H1 (cell line): ENCODE measurements around the gene PLEKHG5. TPM values are rescaled to one million over a fixed set of nuclear protein-coding genes. Genes with fewer than 3 reads are reported as not detected.

ENCODE experiments used
- CTCF ChIA-PET: fragments of 300-600 bp; sonication (Branson Sonifier 250); formaldehyde crosslinking; loops from one replicate; lab custom pipeline; 2021; ENCODE audit not compliant: partially characterized antibody; lab: Charles Lee
- POLR2A ChIA-PET: fragments of 300-600 bp; sonication (Branson Sonifier 250); formaldehyde crosslinking; loops from one replicate; lab custom pipeline; 2021; ENCODE audit warnings: inconsistent platforms; ENCODE audit not compliant: partially characterized antibody; lab: Charles Lee
- DNase-seq, 2 experiments: peaks; one replicate each; pipeline versions ENCODE4 v3.0.0 to v3.0.0-alpha.2; 2010 to 2022; ENCODE audit warnings: low spot score in 2 of 2, low read depth in 1 of 2, mixed read lengths in 1 of 2
- FAIRE-seq: peaks from 2 replicates; lab custom pipeline; 2011; peaks lifted over from hg19 to GRCh38; lab: Jason Lieb, UNC
- H2AFZ ChIP-seq: 2 replicates; pipeline ENCODE4 v1.8.1; 2012; ENCODE audit warnings: low read length, inconsistent platforms
- H2AK5ac ChIP-seq: 2 replicates; pipeline ENCODE4 v1.6.1; 2013; ENCODE audit warnings: low read depth, low read length
- H2BK120ac ChIP-seq: replicated peaks from 2 replicates; pipeline ENCODE3; 2013; ENCODE audit warnings: low read depth, low read length, inconsistent platforms
- H2BK12ac ChIP-seq: 2 replicates; pipeline ENCODE4 v1.6.1; 2013; ENCODE audit warnings: low read depth, low read length
- H2BK15ac ChIP-seq: 2 replicates; pipeline ENCODE4 v1.6.1; 2013; ENCODE audit warnings: low read length
- H2BK20ac ChIP-seq: 2 replicates; pipeline ENCODE4 v1.6.1; 2013; ENCODE audit warnings: low read length
- H2BK5ac ChIP-seq: 2 replicates; pipeline ENCODE4 v1.6.1; 2013; ENCODE audit warnings: low read depth, low read length
- H3K14ac ChIP-seq: 2 replicates; pipeline ENCODE4 v1.6.1; 2013; ENCODE audit warnings: inconsistent platforms; ENCODE audit not compliant: insufficient read length
- H3K18ac ChIP-seq: 2 replicates; pipeline ENCODE4 v1.6.1; 2013; ENCODE audit warnings: low read length; ENCODE audit errors: extremely low read depth
- H3K23ac ChIP-seq: 2 replicates; pipeline ENCODE4 v1.6.1; 2013; ENCODE audit warnings: inconsistent platforms; ENCODE audit not compliant: insufficient read length
- H3K23me2 ChIP-seq: 2 replicates; pipeline ENCODE4 v1.6.1; 2013; ENCODE audit warnings: low read depth, low read length
- H3K27ac ChIP-seq: 2 replicates; pipeline ENCODE4 v1.6.1; 2011; ENCODE audit warnings: low read depth, low read length, inconsistent platforms
- H3K27me3 ChIP-seq, 4 experiments: replicated peaks in 1 of 4; 1 replicate in 1 of 4; 2 replicates in 3 of 4; pipeline versions ENCODE4 v1.6.1 to v1.8.1; 2011 to 2013; ENCODE audit warnings: low read length in 3 of 4, mild to moderate bottlenecking in 3 of 4, inconsistent platforms in 2 of 4, mixed read lengths in 2 of 4, moderate library complexity in 1 of 4; ENCODE audit not compliant: control insufficient read depth in 3 of 4, insufficient read depth in 3 of 4; ENCODE audit errors: extremely low read depth in 1 of 4
- H3K36me3 ChIP-seq, 4 experiments: 2 replicates each; pipeline versions ENCODE4 v1.6.1 to v1.8.1; 2011 to 2013; ENCODE audit warnings: mild to moderate bottlenecking in 4 of 4, low read length in 3 of 4, moderate library complexity in 2 of 4, control low read depth in 1 of 4, inconsistent platforms in 1 of 4; ENCODE audit not compliant: insufficient read depth in 4 of 4, control insufficient read depth in 2 of 4
- H3K4ac ChIP-seq: replicated peaks from 2 replicates; pipeline ENCODE3; 2013; ENCODE audit warnings: low read length, low read depth, mixed read lengths, inconsistent platforms; ENCODE audit not compliant: insufficient read length
- H3K4me1 ChIP-seq, 4 experiments: replicated peaks in 1 of 4; 1 replicate in 1 of 4; 2 replicates in 3 of 4; pipeline versions ENCODE4 v1.6.1 to v1.8.1; 2011 to 2013; ENCODE audit warnings: low read length in 3 of 4, inconsistent platforms in 2 of 4, mixed read lengths in 1 of 4; ENCODE audit not compliant: insufficient read depth in 4 of 4, control insufficient read depth in 3 of 4
- H3K4me2 ChIP-seq, 2 experiments: 2 replicates each; pipeline versions ENCODE4 v1.6.1 to v1.8.1; 2011 to 2013; ENCODE audit warnings: low read depth in 2 of 2, low read length in 2 of 2, control low read depth in 1 of 2, inconsistent platforms in 1 of 2, mild to moderate bottlenecking in 1 of 2; ENCODE audit not compliant: insufficient read depth in 1 of 2
- H3K4me3 ChIP-seq, 4 experiments: fragments of 200-600, 300-600 bp in 1 of 4; sonication (generic), shearing (Covaris generic), sonication (Bioruptor Twin) in 1 of 4; 2 replicates each; pipeline versions ENCODE4 v1.5.1 to v1.8.1; 2011 to 2016; ENCODE audit warnings: low read length in 4 of 4, low read depth in 3 of 4, control low read depth in 2 of 4, inconsistent platforms in 2 of 4, mild to moderate bottlenecking in 2 of 4, mixed read lengths in 1 of 4, moderate library complexity in 1 of 4; ENCODE audit not compliant: insufficient read depth in 2 of 4; ENCODE audit errors: extremely low read depth in 1 of 4
- H3K56ac ChIP-seq: replicated peaks from 2 replicates; pipeline ENCODE3; 2013; ENCODE audit warnings: low read depth, mild to moderate bottlenecking, mixed read lengths, low read length, inconsistent platforms; ENCODE audit not compliant: insufficient read length
- H3K79me1 ChIP-seq: 2 replicates; pipeline ENCODE4 v1.6.1; 2013; ENCODE audit warnings: low read depth, low read length, control low read depth
- H3K79me2 ChIP-seq, 2 experiments: 2 replicates each; pipeline versions ENCODE4 v1.6.1 to v1.8.1; 2012 to 2013; ENCODE audit warnings: low read length in 2 of 2, mild to moderate bottlenecking in 2 of 2, inconsistent platforms in 1 of 2; ENCODE audit not compliant: insufficient read depth in 2 of 2, control insufficient read depth in 1 of 2
- H3K9ac ChIP-seq, 4 experiments: replicated peaks in 1 of 4; 1 replicate in 1 of 4; 2 replicates in 3 of 4; pipeline versions ENCODE4 v1.6.1 to v1.8.1; 2011 to 2013; ENCODE audit warnings: low read depth in 3 of 4, low read length in 3 of 4, control low read depth in 2 of 4, mild to moderate bottlenecking in 2 of 4, moderate library complexity in 2 of 4, inconsistent platforms in 1 of 4; ENCODE audit errors: extremely low read depth in 1 of 4
- H3K9me3 ChIP-seq, 2 experiments: 2 replicates each; pipeline versions ENCODE4 v1.6.1 to v1.8.1; 2012 to 2013; ENCODE audit warnings: mild to moderate bottlenecking in 2 of 2, moderate library complexity in 2 of 2, control low read depth in 1 of 2, inconsistent platforms in 1 of 2, low read depth in 1 of 2, low read length in 1 of 2, mixed read lengths in 1 of 2; ENCODE audit not compliant: insufficient read depth in 2 of 2
- H4K20me1 ChIP-seq, 2 experiments: replicated peaks in 1 of 2; 2 replicates each; pipeline versions ENCODE3 to v1.8.1; 2011 to 2013; ENCODE audit warnings: inconsistent platforms in 2 of 2, low read length in 2 of 2, mild to moderate bottlenecking in 1 of 2; ENCODE audit not compliant: insufficient read depth in 2 of 2, control insufficient read depth in 1 of 2
- H4K5ac ChIP-seq: 2 replicates; pipeline ENCODE4 v1.6.1; 2013; ENCODE audit warnings: low read length, low read depth, mixed read lengths, inconsistent platforms; ENCODE audit not compliant: insufficient read length
- H4K8ac ChIP-seq: 2 replicates; pipeline ENCODE4 v1.8.0; 2013; ENCODE audit warnings: mild to moderate bottlenecking, moderate library complexity, low read length, inconsistent platforms; ENCODE audit not compliant: insufficient read depth; ENCODE audit errors: extremely low read depth
- H4K91ac ChIP-seq: replicated peaks from 2 replicates; pipeline ENCODE3; 2013; ENCODE audit warnings: low read length, mixed read lengths, inconsistent platforms; ENCODE audit not compliant: insufficient read length
- ATF3 ChIP-seq: IDR thresholded peaks from 2 replicates; pipeline ENCODE4 v1.6.1; 2011; ENCODE audit warnings: low read depth, mild to moderate bottlenecking, low read length; ENCODE audit not compliant: insufficient read depth
- CHD1 ChIP-seq: IDR thresholded peaks from 2 replicates; pipeline ENCODE4 v1.6.1; 2012; ENCODE audit warnings: low read depth, low read length, improper control_type of control experiment
- CHD2 ChIP-seq: IDR thresholded peaks from 2 replicates; pipeline ENCODE4 v1.6.1; 2012; ENCODE audit warnings: low read length, improper control_type of control experiment
- CTBP2 ChIP-seq: IDR thresholded peaks from 2 replicates; pipeline ENCODE4 v1.7.0; 2011; ENCODE audit warnings: borderline replicate concordance, mild to moderate bottlenecking, moderate library complexity, mixed read lengths, low read length; ENCODE audit not compliant: insufficient read depth, insufficient read length
- EGR1 ChIP-seq: IDR thresholded peaks from 2 replicates; pipeline ENCODE4 v1.6.1; 2011; ENCODE audit warnings: low read depth, low read length, borderline replicate concordance
- KDM5A ChIP-seq: fragments of 200-600 bp; IDR thresholded peaks from 2 replicates; pipeline ENCODE4 v1.7.1; 2012; ENCODE audit warnings: mild to moderate bottlenecking, low read length, inconsistent platforms, mixed read lengths
- TAF1 ChIP-seq: IDR thresholded peaks from 2 replicates; pipeline ENCODE4 v1.6.1; 2011; ENCODE audit warnings: mild to moderate bottlenecking, low read depth, low read length
- TAF7 ChIP-seq: optimal IDR thresholded peaks from 2 replicates; pipeline ENCODE3; 2011; ENCODE audit warnings: low read depth, mild to moderate bottlenecking, inconsistent platforms, low read length, moderate library complexity, borderline replicate concordance
- WGBS, 2 experiments: shearing (Covaris generic) in 1 of 2; methylation state at CpG; one replicate each; pipeline versions ENCODE4 v1.1.6 to v1.1.7; 2013 to 2015; ENCODE audit warnings: low lambda C conversion rate in 2 of 2, mixed read lengths in 2 of 2, inconsistent platforms in 1 of 2, low coverage in 1 of 2, missing lambda C conversion rate in 1 of 2; ENCODE audit not compliant: insufficient replicate concordance in 2 of 2, insufficient coverage in 1 of 2, insufficient read length in 1 of 2; ENCODE audit errors: extremely low coverage in 1 of 2, missing lambda C conversion rate in 1 of 2; 5-methylcytosine and 5-hydroxymethylcytosine counted together
- polyA plus RNA-seq, 7 experiments: library from polyadenylated mRNA; depleted of rRNA in 3 of 7; stranded (reverse) in 5 of 7; unstranded in 2 of 7; fragments of >200 nt in 5 of 7; fragments of 200-250 nt in 2 of 7; gene quantifications; 1 replicate in 5 of 7; 2 replicates in 1 of 7; 4 replicates in 1 of 7; pipeline versions ENCODE4 v1.2.1 to v1.2.3, GENCODE V29; 2011 to 2013; ENCODE audit warnings: missing spikeins in 2 of 7, mixed read lengths in 2 of 7
- total RNA-seq: library from RNA; stranded (reverse); fragmentation: NEBNext Ultra II Directional; extraction: Animal tissue kit (Norgen Biotek cat#: 25700); gene quantifications from 2 replicates; pipeline ENCODE4 v1.2.1, GENCODE V29; 2021

The PLEKHG5 gene
- total and polyA plus RNA-seq, 2 of the 8 experiments (the other 6 are each of a cell fraction or from before 2014, with no cell fraction given): 10.4 to 13.8 TPM

DNA sequence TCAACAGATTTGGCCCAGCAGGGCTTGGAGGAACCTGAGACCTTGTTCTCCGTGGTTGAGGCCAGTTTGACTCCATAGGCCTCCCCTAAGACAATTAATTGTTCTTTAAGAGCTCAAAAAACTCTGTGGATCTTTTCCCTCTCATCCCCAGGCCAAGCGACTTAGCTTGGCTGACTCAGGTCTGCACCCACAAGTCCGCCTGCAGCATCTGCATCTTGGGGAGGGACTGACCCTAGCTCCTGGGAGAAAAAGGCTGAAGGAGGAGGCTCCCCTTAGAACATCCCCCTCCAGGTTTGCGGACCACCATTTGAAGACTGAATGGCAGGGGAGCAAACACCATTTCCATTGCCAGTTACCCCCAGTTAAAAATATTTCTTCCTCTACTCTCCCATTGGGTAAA, 70.2 kb downstream of the PLEKHG5 start:
- no peak overlapping the region for H3K9ac ChIP-seq
- no peak overlapping the region for H3K4me2 ChIP-seq
- no peak overlapping the region for H4K91ac ChIP-seq
- peaks cover 0 to 12% (median 0%) of the 10 kb centered on the region in 4 experiments; a peak in 1 of 8 replicates for H3K36me3 ChIP-seq
- no peak overlapping the region for H2AFZ ChIP-seq
- no peak overlapping the region for H3K18ac ChIP-seq
- H3K23me2 ChIP-seq: peaks cover 17% of the 10 kb centered on the region; the same call in 1 of the 2 replicates
- no peak overlapping the region for H2AK5ac ChIP-seq
- H3K4ac ChIP-seq: no peak overlapping the region
- H3K9me3 ChIP-seq: no peaks in the 10 kb centered on the region
- no peak overlapping the region for H2BK120ac ChIP-seq
- no peak overlapping the region for H2BK5ac ChIP-seq
- TF ChIP-seq EGR1 (no peak), KDM5A (no peak), TAF7 (no peak), CHD2 (no peak), TAF1 (no peak), CHD1 (no peak), ATF3 (no peak), CTBP2 (no peak)
- WGBS, 2 experiments: 59% methylated on average over 4 of the region's 4 CpGs; no CpG with 5 or more reads in 1 of the 2 experiments
- no peaks in the 10 kb centered on the region for H3K79me2 ChIP-seq
- no peak for DNase-seq
- H3K56ac ChIP-seq: no peak overlapping the region
- H3K79me1 ChIP-seq: no peaks in the 10 kb centered on the region
- no peak overlapping the region for H4K5ac ChIP-seq
- H3K4me1 ChIP-seq: peaks cover 0 to 30% (median 11%) of the 10 kb centered on the region in 4 experiments; a peak in 5 of 7 replicates
- no peak overlapping the region for H2BK20ac ChIP-seq
- H3K27ac ChIP-seq: no peak overlapping the region
- no peak overlapping the region for H3K23ac ChIP-seq
- H3K27me3 ChIP-seq: peaks cover 77 to 98% (median 92%) of the 10 kb centered on the region in 4 experiments
- FAIRE-seq: no peak
- H3K14ac ChIP-seq: no peak overlapping the region
- H3K4me3 ChIP-seq: no peak overlapping the region
- CTCF ChIA-PET: interaction anchor here (0.8 to 58.4 kb wide), 15 partner anchors 8 to 217 kb away, joined by 3 to 1769 read pairs (median 12); partner anchors contain the start of gene PLEKHG5
- 0 out of 2 replicates have a peak overlapping the region, but pooled peaks have one; percentile 39 for H2BK12ac ChIP-seq
- POLR2A ChIA-PET: interaction anchor here (1.3 to 3.4 kb wide), 4 partner anchors 10 to 36 kb away, joined by 3 to 15 read pairs (median 7); no protein-coding TSS in a partner anchor
- no peak overlapping the region for H4K8ac ChIP-seq
- no peak overlapping the region for H2BK15ac ChIP-seq
- H4K20me1 ChIP-seq: peaks cover 0 to 12% of the 10 kb centered on the region in 2 experiments
